IMR-90 (cell line): Measurements from ENCODE around the gene ADIRF. TPM values are rescaled to one million over a fixed set of nuclear protein-coding genes. Genes with fewer than 3 reads are reported as not detected.
A peak's percentile ranks its signal among the peaks of the same experiment; 100 is the strongest.

Experiments
- ATAC-seq: fragments of 200-7000 bp; cut with Tn5 transposase; 2 replicates; pipeline ENCODE4 v1.9.1; 2020; ENCODE audit warnings: low read depth, mild to moderate bottlenecking, moderate library complexity
- BruUV-seq: library from RNA; stranded (reverse); fragments of 400-500 nt; replicated peaks from 2 replicates; lab custom pipeline; 2021; lab: Mats Ljungman, UMichigan
- CTCF ChIA-PET: fragments of 300-600 bp; formaldehyde crosslinking; extraction: SDS; loops from one replicate; lab custom pipeline; 2021; ENCODE audit warnings: antibody characterized with exemption; lab: Yijun Ruan, JAX
- POLR2A ChIA-PET: fragments of 300-600 bp; sonication (Branson Sonifier 250); formaldehyde crosslinking; loops from one replicate; lab custom pipeline; 2022; ENCODE audit warnings: antibody characterized with exemption; ENCODE audit not compliant: unreplicated experiment; lab: Charles Lee
- DNase-seq: peaks from one replicate; pipeline ENCODE4 v3.0.0; 2013
- H2AFZ ChIP-seq: replicated peaks from 2 replicates; pipeline ENCODE3; 2013; ENCODE audit warnings: low read length, mild to moderate bottlenecking; ENCODE audit not compliant: poor library complexity
- H2AK5ac ChIP-seq: 2 replicates; pipeline ENCODE4 v1.6.1; 2013; ENCODE audit warnings: low read depth, low read length, inconsistent platforms
- H2AK9ac ChIP-seq: replicated peaks from 2 replicates; pipeline ENCODE3; 2013; ENCODE audit warnings: mild to moderate bottlenecking, low read depth, low read length, moderate library complexity; ENCODE audit not compliant: poor library complexity
- H2BK120ac ChIP-seq: 2 replicates; pipeline ENCODE4 v1.6.1; 2013; ENCODE audit warnings: low read depth, low read length, inconsistent platforms
- H2BK15ac ChIP-seq: 3 replicates; pipeline ENCODE4 v1.6.1; 2013; ENCODE audit warnings: low read depth, low read length, inconsistent platforms
- H2BK20ac ChIP-seq: 2 replicates; pipeline ENCODE4 v1.6.1; 2013; ENCODE audit warnings: low read depth, mild to moderate bottlenecking, inconsistent platforms, low read length, moderate library complexity
- H2BK5ac ChIP-seq: 2 replicates; pipeline ENCODE4 v1.6.1; 2013; ENCODE audit warnings: mild to moderate bottlenecking, low read depth, low read length, inconsistent platforms; ENCODE audit not compliant: poor library complexity, severe bottlenecking
- H3K14ac ChIP-seq: replicated peaks from 2 replicates; pipeline ENCODE4 v1.6.1; 2013; ENCODE audit warnings: low read depth, low read length, inconsistent platforms
- H3K18ac ChIP-seq: 2 replicates; pipeline ENCODE4 v1.6.1; 2013; ENCODE audit warnings: low read depth, low read length, control low read depth
- H3K23ac ChIP-seq: 2 replicates; pipeline ENCODE4 v1.6.1; 2013; ENCODE audit warnings: low read depth, low read length, inconsistent platforms
- H3K27ac ChIP-seq: 2 replicates; pipeline ENCODE4 v1.5.1; 2013; ENCODE audit warnings: mild to moderate bottlenecking, control low read depth, low read length; ENCODE audit not compliant: insufficient read depth
- H3K27me3 ChIP-seq: 2 replicates; pipeline ENCODE4 v1.6.1; 2013; ENCODE audit warnings: low read length; ENCODE audit not compliant: control insufficient read depth, insufficient read depth
- H3K36me3 ChIP-seq: 2 replicates; pipeline ENCODE4 v1.6.1; 2013; ENCODE audit warnings: low read length, mixed read lengths; ENCODE audit not compliant: control insufficient read depth, insufficient read depth
- H3K4ac ChIP-seq: 2 replicates; pipeline ENCODE4 v1.6.1; 2013; ENCODE audit warnings: low read depth, low read length, inconsistent platforms
- H3K4me1 ChIP-seq: 2 replicates; pipeline ENCODE4 v1.6.1; 2013; ENCODE audit warnings: low read length, mixed read lengths; ENCODE audit not compliant: control insufficient read depth, insufficient read depth
- H3K4me2 ChIP-seq: 2 replicates; pipeline ENCODE4 v1.6.1; 2013; ENCODE audit warnings: low read depth, mild to moderate bottlenecking, control low read depth, low read length, moderate library complexity
- H3K4me3 ChIP-seq: 2 replicates; pipeline ENCODE4 v1.5.1; 2013; ENCODE audit warnings: low read depth, mild to moderate bottlenecking, control low read depth, low read length, moderate library complexity; ENCODE audit not compliant: insufficient read depth
- H3K56ac ChIP-seq: 2 replicates; pipeline ENCODE4 v1.6.1; 2013; ENCODE audit warnings: low read length, inconsistent platforms; ENCODE audit not compliant: insufficient read depth; ENCODE audit errors: extremely low read depth
- H3K79me1 ChIP-seq, 2 experiments: 2 replicates each; pipeline ENCODE4 v1.6.1; 2013; ENCODE audit warnings: low read length in 2 of 2, inconsistent platforms in 1 of 2, low read depth in 1 of 2
- H3K9ac ChIP-seq: 2 replicates; pipeline ENCODE4 v1.6.1; 2013; ENCODE audit warnings: low read depth, low read length, control low read depth
- H3K9me1 ChIP-seq: 2 replicates; pipeline ENCODE4 v1.6.1; 2013; ENCODE audit warnings: low read length, inconsistent platforms; ENCODE audit not compliant: insufficient read depth
- H3K9me3 ChIP-seq: 2 replicates; pipeline ENCODE4 v1.6.1; 2013; ENCODE audit warnings: low read length; ENCODE audit not compliant: control insufficient read depth, insufficient read depth
- H4K20me1 ChIP-seq: 2 replicates; pipeline ENCODE4 v1.6.1; 2013; ENCODE audit warnings: low read length, inconsistent platforms; ENCODE audit not compliant: insufficient read depth
- H4K5ac ChIP-seq: 2 replicates; pipeline ENCODE4 v1.6.1; 2013; ENCODE audit warnings: mild to moderate bottlenecking, low read depth, low read length, control low read depth
- H4K8ac ChIP-seq, 2 experiments: 2 replicates each; pipeline ENCODE4 v1.6.1; 2013; ENCODE audit warnings: low read depth in 2 of 2, low read length in 2 of 2, control low read depth in 1 of 2, inconsistent platforms in 1 of 2
- H4K91ac ChIP-seq: 2 replicates; pipeline ENCODE4 v1.6.1; 2013; ENCODE audit warnings: low read depth, low read length, inconsistent platforms; ENCODE audit not compliant: insufficient read depth
- BHLHE40 ChIP-seq: fragments of 150-350 bp; IDR thresholded peaks from 2 replicates; pipeline ENCODE4 v1.6.1; 2016; ENCODE audit warnings: mild to moderate bottlenecking, low read depth, low read length
- CEBPB ChIP-seq: IDR thresholded peaks from 2 replicates; pipeline ENCODE4 v1.6.1; 2012; ENCODE audit warnings: low read depth, low read length, improper control_type of control experiment
- CHD1 ChIP-seq: IDR thresholded peaks from 2 replicates; pipeline ENCODE4 v1.6.1; 2012; ENCODE audit warnings: low read depth, low read length, improper control_type of control experiment
- ELK1 ChIP-seq: fragments of 150-350 bp; IDR thresholded peaks from 2 replicates; pipeline ENCODE4 v1.6.1; 2016; ENCODE audit warnings: low read depth, mild to moderate bottlenecking, low read length, moderate library complexity, borderline replicate concordance
- FOS ChIP-seq: fragments of 150-350 bp; IDR thresholded peaks from 2 replicates; pipeline ENCODE4 v1.6.1; 2016; ENCODE audit warnings: low read depth, low read length
- MAFK ChIP-seq: IDR thresholded peaks from 2 replicates; pipeline ENCODE4 v1.6.1; 2012; ENCODE audit warnings: low read depth, low read length, improper control_type of control experiment
- MAZ ChIP-seq: IDR thresholded peaks from 2 replicates; pipeline ENCODE4 v1.6.1; 2012; ENCODE audit warnings: low read depth, mild to moderate bottlenecking, low read length, improper control_type of control experiment, moderate library complexity, borderline replicate concordance
- MXI1 ChIP-seq: IDR thresholded peaks from 2 replicates; pipeline ENCODE4 v1.6.1; 2012; ENCODE audit warnings: low read depth, mild to moderate bottlenecking, low read length, moderate library complexity, borderline replicate concordance
- NFE2L2 ChIP-seq: fragments of 150-350 bp; IDR thresholded peaks from 2 replicates; pipeline ENCODE4 v1.6.1; 2016; ENCODE audit warnings: low read depth, mild to moderate bottlenecking, low read length
- POLR2A ChIP-seq: IDR thresholded peaks from 2 replicates; pipeline ENCODE4 v1.6.1; 2012; ENCODE audit warnings: mild to moderate bottlenecking, low read depth, low read length
- RAD21 ChIP-seq: IDR thresholded peaks from 2 replicates; pipeline ENCODE4 v1.6.1; 2012; ENCODE audit warnings: low read length, improper control_type of control experiment
- RFX5 ChIP-seq: IDR thresholded peaks from 2 replicates; pipeline ENCODE4 v1.8.0; 2012; ENCODE audit warnings: low read depth, mild to moderate bottlenecking, low read length, moderate library complexity
- SMC3 ChIP-seq: fragments of 150-350 bp; IDR thresholded peaks from 2 replicates; pipeline ENCODE4 v1.6.1; 2016; ENCODE audit warnings: low read depth, mild to moderate bottlenecking, antibody characterized with exemption, low read length, moderate library complexity
- WGBS, 2 experiments: methylation state at CpG; one replicate each; pipeline versions ENCODE4 v1.1.5 to v1.1.7; 2013; ENCODE audit warnings: missing lambda C conversion rate in 2 of 2; ENCODE audit not compliant: insufficient read length in 1 of 2; ENCODE audit errors: extremely low coverage in 2 of 2; 5-methylcytosine and 5-hydroxymethylcytosine counted together
- dilution Hi-C: fragments of 300-500 bp; cut with HindIII; formaldehyde crosslinking; loops from one replicate; pipeline ENCODE4 v1.14.3; 2018; ENCODE audit warnings: low sequenced_read_pairs; ENCODE audit not compliant: unreplicated experiment
- in situ Hi-C: fragments of 300-500 bp; cut with MboI; formaldehyde crosslinking; loops from 3 replicates; pipeline ENCODE4 v1.14.3; 2019; ENCODE audit warnings: low sequenced_read_pairs, inconsistent platforms, mixed read lengths
- intact Hi-C: fragments of 100-400 bp; cut with micrococcal nuclease; formaldehyde crosslinking; loops from 2 replicates; pipeline ENCODE4 v1.10.0; 2022
- polyA plus RNA-seq, 3 experiments: library from polyadenylated mRNA; depleted of rRNA; stranded (reverse); fragments of >200 nt; gene quantifications; 2 replicates each; pipeline ENCODE4 v1.2.3, GENCODE V29; 2012; ENCODE audit warnings: low replicate concordance in 1 of 3
- total RNA-seq: library from RNA; depleted of rRNA; stranded (reverse); fragments of >200 nt; gene quantifications from 2 replicates; pipeline ENCODE4 v1.2.3, GENCODE V29; 2012
- TF ChIP-seq, protein P1 (sequence below): conservative IDR thresholded peaks from 2 replicates; pipeline ENCODE4 v1.5.1; 2012; ENCODE audit warnings: mild to moderate bottlenecking, low read depth, low read length, improper control_type of control experiment
- TF ChIP-seq, protein P2 (sequence below): fragments of 150-350 bp; IDR thresholded peaks from 2 replicates; pipeline ENCODE4 v1.6.1; 2017; ENCODE audit warnings: mild to moderate bottlenecking, antibody characterized with exemption, low read length, low read depth

Gene ADIRF
- total and polyA plus RNA-seq, 2 of the 4 experiments (the other 2 are of a cell fraction), result 2.3 to 7.2 TPM

- Histone ChIP-seq H3K56ac (no peak within 1 kb of the TSS), H3K36me3 (no peaks in the 10 kb centered on the region), H4K8ac (peak within 1 kb of the TSS in 1 of 2 experiments; percentile 89; a peak in 2 of 4 replicates), H2BK20ac (peak within 1 kb of the TSS; percentile 61; the same call in 1 of the 2 replicates), H3K9me1 (peaks cover 12% of the 10 kb centered on the region), H2BK15ac (no peak within 1 kb of the TSS; the same call in 2 of the 3 replicates), H3K4ac (no peak within 1 kb of the TSS; the same call in 1 of the 2 replicates), H3K27ac (no peak within 1 kb of the TSS), H4K20me1 (no peaks in the 10 kb centered on the region), H3K23ac (no peak within 1 kb of the TSS), H3K4me2 (no peak within 1 kb of the TSS), H4K91ac (no peak within 1 kb of the TSS), H3K14ac (no peak within 1 kb of the TSS), H2AFZ (peak within 1 kb of the TSS; percentile 92), H2AK5ac (peak within 1 kb of the TSS; percentile 91), H3K4me1 (peaks cover 21% of the 10 kb centered on the region), H3K18ac (no peak within 1 kb of the TSS), H3K9ac (no peak within 1 kb of the TSS), H4K5ac (no peak within 1 kb of the TSS), H3K4me3 (no peak within 1 kb of the TSS), H2BK5ac (no peak within 1 kb of the TSS), H3K9me3 (no peaks in the 10 kb centered on the region; the same call in none of the 2 replicates), H2AK9ac (peak within 1 kb of the TSS; percentile 78), H3K27me3 (no peaks in the 10 kb centered on the region), H3K79me1 (peaks cover 0 to 13% of the 10 kb centered on the region in 2 experiments; a peak in 1 of 4 replicates), H2BK120ac (peak within 1 kb of the TSS; percentile 84; the same call in 1 of the 2 replicates)
- intact Hi-C loops (no loop called here), in situ Hi-C loops (no loop called here), dilution Hi-C loops (no loop called here)
- no peak for DNase-seq
- ATAC-seq, result no peak
- 81% methylated on average over 3 of the region's 9 CpGs; no CpG with 5 or more reads in 1 of the 2 experiments for WGBS, 2 experiments
- CTCF ChIA-PET, result interaction anchor here (1.1 kb wide), 1 partner anchor 9 kb away, joined by 4 read pairs; no protein-coding TSS in a partner anchor
- no TSS peak for BruUV-seq
- POLR2A ChIA-PET, result no interaction called here
- TF ChIP-seq RAD21, result no peak
- no peak for TF ChIP-seq CHD1
- TF ChIP-seq BHLHE40, result no peak
- TF ChIP-seq, protein P1, sequence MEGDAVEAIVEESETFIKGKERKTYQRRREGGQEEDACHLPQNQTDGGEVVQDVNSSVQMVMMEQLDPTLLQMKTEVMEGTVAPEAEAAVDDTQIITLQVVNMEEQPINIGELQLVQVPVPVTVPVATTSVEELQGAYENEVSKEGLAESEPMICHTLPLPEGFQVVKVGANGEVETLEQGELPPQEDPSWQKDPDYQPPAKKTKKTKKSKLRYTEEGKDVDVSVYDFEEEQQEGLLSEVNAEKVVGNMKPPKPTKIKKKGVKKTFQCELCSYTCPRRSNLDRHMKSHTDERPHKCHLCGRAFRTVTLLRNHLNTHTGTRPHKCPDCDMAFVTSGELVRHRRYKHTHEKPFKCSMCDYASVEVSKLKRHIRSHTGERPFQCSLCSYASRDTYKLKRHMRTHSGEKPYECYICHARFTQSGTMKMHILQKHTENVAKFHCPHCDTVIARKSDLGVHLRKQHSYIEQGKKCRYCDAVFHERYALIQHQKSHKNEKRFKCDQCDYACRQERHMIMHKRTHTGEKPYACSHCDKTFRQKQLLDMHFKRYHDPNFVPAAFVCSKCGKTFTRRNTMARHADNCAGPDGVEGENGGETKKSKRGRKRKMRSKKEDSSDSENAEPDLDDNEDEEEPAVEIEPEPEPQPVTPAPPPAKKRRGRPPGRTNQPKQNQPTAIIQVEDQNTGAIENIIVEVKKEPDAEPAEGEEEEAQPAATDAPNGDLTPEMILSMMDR, result no peak
- TF ChIP-seq CEBPB, result no peak
- no peak for TF ChIP-seq ELK1
- TF ChIP-seq NFE2L2, result no peak
- no peak for TF ChIP-seq FOS
- TF ChIP-seq MAZ, result no peak
- no peak for TF ChIP-seq MAFK
- TF ChIP-seq MXI1, result no peak
- no peak for TF ChIP-seq POLR2A
- no peak for TF ChIP-seq RFX5
- TF ChIP-seq SMC3, result no peak
- TF ChIP-seq, protein P2, sequence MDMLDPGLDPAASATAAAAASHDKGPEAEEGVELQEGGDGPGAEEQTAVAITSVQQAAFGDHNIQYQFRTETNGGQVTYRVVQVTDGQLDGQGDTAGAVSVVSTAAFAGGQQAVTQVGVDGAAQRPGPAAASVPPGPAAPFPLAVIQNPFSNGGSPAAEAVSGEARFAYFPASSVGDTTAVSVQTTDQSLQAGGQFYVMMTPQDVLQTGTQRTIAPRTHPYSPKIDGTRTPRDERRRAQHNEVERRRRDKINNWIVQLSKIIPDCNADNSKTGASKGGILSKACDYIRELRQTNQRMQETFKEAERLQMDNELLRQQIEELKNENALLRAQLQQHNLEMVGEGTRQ, result no peak
These were observed 10.7 kb upstream of the ADIRF start, which contains the start of gene MMRN2 for GRCh38 chr10:86957471-86958115. Gene MMRN2 (minus strand): TSS chr10:86957615. CDS start chr10:86957541, 74 bp downstream.
